LHCN-M2 (cell line): Measurements from ENCODE around the gene INPP4B. TPM values are rescaled to one million over a fixed set of nuclear protein-coding genes. Genes with fewer than 3 reads are reported as not detected.
"Not testable (repeated sequence)": the region's sequence is repeated elsewhere in the genome, so short reads cannot be mapped to it uniquely, and the experiment has no call there.

Source experiments
- DNase-seq: peaks from one replicate; pipeline ENCODE4 v3.0.0-alpha.2; 2012; ENCODE audit warnings: low read depth
- total RNA-seq: library from RNA; depleted of rRNA; stranded (reverse); fragments of >200 nt; gene quantifications from 2 replicates; pipeline ENCODE4 v1.2.3, GENCODE V29; 2014

Gene INPP4B
- total RNA-seq, 1 experiment from 2014 or later, result 23.0 TPM

- peak; percentile 68 for DNase-seq
Measured at GRCh38 chr4:142416711-142417275, 429.3 kb downstream of the INPP4B start.

GRCh38 chr4:142416121-142416520 lies 430.0 kb downstream of the INPP4B start:
- DNase-seq, result peak; percentile 95

- DNase-seq, result no peak
Measured at GRCh38 chr4:142414366-142414990, 431.6 kb downstream of the INPP4B start.

- DNase-seq, result no peak
Measured at GRCh38 chr4:142413485-142413884, 432.6 kb downstream of the INPP4B start.

GRCh38 chr4:142411993-142412392 lies 434.1 kb downstream of the INPP4B start:
- DNase-seq, result no peak

- peak; percentile 75 for DNase-seq
Measured at GRCh38 chr4:142408003-142408441, 438.1 kb downstream of the INPP4B start.

GRCh38 chr4:142407596-142407995 lies 438.5 kb downstream of the INPP4B start:
- DNase-seq, result peak; percentile 75

GRCh38 chr4:142406917-142407501 lies 439.1 kb downstream of the INPP4B start:
- DNase-seq, result peak; percentile 48

- DNase-seq, result no peak
Measured at GRCh38 chr4:142406499-142406835, 439.6 kb downstream of the INPP4B start.

GRCh38 chr4:142405695-142406498 lies 440.2 kb downstream of the INPP4B start:
- DNase-seq, result peak; percentile 33

- DNase-seq, result peak; percentile 96
Measured at GRCh38 chr4:142405021-142405694, 440.9 kb downstream of the INPP4B start.

GRCh38 chr4:142404191-142404611 lies 441.9 kb downstream of the INPP4B start:
- DNase-seq, result peak; percentile 85

- DNase-seq, result peak; percentile 67
Measured at GRCh38 chr4:142402900-142403299, 443.2 kb downstream of the INPP4B start.

GRCh38 chr4:142402156-142402555 lies 443.9 kb downstream of the INPP4B start:
- no peak for DNase-seq

GRCh38 chr4:142397364-142397991 lies 448.6 kb downstream of the INPP4B start:
- not testable (repeated sequence) for DNase-seq

GRCh38 chr4:142396279-142396678 lies 449.8 kb downstream of the INPP4B start:
- DNase-seq, result peak; percentile 85

GRCh38 chr4:142393127-142393526 lies 453.0 kb downstream of the INPP4B start:
- DNase-seq, result no peak

GRCh38 chr4:142386856-142387255 lies 459.2 kb downstream of the INPP4B start:
- DNase-seq, result no peak

GRCh38 chr4:142386449-142386848 lies 459.7 kb downstream of the INPP4B start:
- DNase-seq, result no peak

- peak; percentile 80 for DNase-seq
Measured at GRCh38 chr4:142383800-142384470, 462.2 kb downstream of the INPP4B start.

- DNase-seq, result no peak
Measured at GRCh38 chr4:142383354-142383753, 462.7 kb downstream of the INPP4B start.
